Measurements from ENCODE around the gene MBD3.

- TF ChIP-seq ZNF292 (tag by site-specific recombination; IDR thresholded peaks at IDR 0.05; ENCODE audit: borderline replicate concordance, low read depth) (no peak), REST (tag by site-specific recombination; IDR thresholded peaks at IDR 0.05) (no peak), CTCF (tag by site-specific recombination; IDR thresholded peaks at IDR 0.05) (no peak), ZBTB7A (tag by site-specific recombination; IDR thresholded peaks at IDR 0.05; ENCODE audit: low read depth) (no peak), ZNF561 (tag by site-specific recombination; IDR thresholded peaks at IDR 0.05; ENCODE audit: borderline replicate concordance) (no peak), ZNF571 (tag by site-specific recombination; IDR thresholded peaks at IDR 0.05) (no peak), ZBTB1 (tag by site-specific recombination; IDR thresholded peaks at IDR 0.05) (no peak), ZNF302 (tag by site-specific recombination; IDR thresholded peaks at IDR 0.05; ENCODE audit: low read depth) (no peak), ZNF426 (tag by site-specific recombination; IDR thresholded peaks at IDR 0.05) (no peak), GFI1B (tag by site-specific recombination; IDR thresholded peaks at IDR 0.05) (no peak)
These were observed 17.2 kb upstream of the MBD3 start for GRCh38 chr19:1609680-1610474.

Data from HEK293 (cell line).